IMR-90 (cell line): ENCODE measurements around the gene KLF1.

Experiments
- MAFK ChIP-seq: IDR thresholded peaks from 2 replicates; pipeline ENCODE4 v1.6.1; 2012; ENCODE audit warnings: low read depth, low read length, improper control_type of control experiment
- MAZ ChIP-seq: IDR thresholded peaks from 2 replicates; pipeline ENCODE4 v1.6.1; 2012; ENCODE audit warnings: low read depth, mild to moderate bottlenecking, low read length, improper control_type of control experiment, moderate library complexity, borderline replicate concordance
- MXI1 ChIP-seq: IDR thresholded peaks from 2 replicates; pipeline ENCODE4 v1.6.1; 2012; ENCODE audit warnings: low read depth, mild to moderate bottlenecking, low read length, moderate library complexity, borderline replicate concordance
- RAD21 ChIP-seq: IDR thresholded peaks from 2 replicates; pipeline ENCODE4 v1.6.1; 2012; ENCODE audit warnings: low read length, improper control_type of control experiment
- RFX5 ChIP-seq: IDR thresholded peaks from 2 replicates; pipeline ENCODE4 v1.8.0; 2012; ENCODE audit warnings: low read depth, mild to moderate bottlenecking, low read length, moderate library complexity
- TF ChIP-seq, protein P1 (sequence below): conservative IDR thresholded peaks from 2 replicates; pipeline ENCODE4 v1.5.1; 2012; ENCODE audit warnings: mild to moderate bottlenecking, low read depth, low read length, improper control_type of control experiment
- TF ChIP-seq, protein P2 (sequence below): fragments of 150-350 bp; IDR thresholded peaks from 2 replicates; pipeline ENCODE4 v1.6.1; 2017; ENCODE audit warnings: mild to moderate bottlenecking, antibody characterized with exemption, low read length, low read depth

GRCh38 chr19:12842511-12842910 is 44.5 kb downstream of the KLF1 start:
- no peak for TF ChIP-seq MAFK
- TF ChIP-seq, protein P1, sequence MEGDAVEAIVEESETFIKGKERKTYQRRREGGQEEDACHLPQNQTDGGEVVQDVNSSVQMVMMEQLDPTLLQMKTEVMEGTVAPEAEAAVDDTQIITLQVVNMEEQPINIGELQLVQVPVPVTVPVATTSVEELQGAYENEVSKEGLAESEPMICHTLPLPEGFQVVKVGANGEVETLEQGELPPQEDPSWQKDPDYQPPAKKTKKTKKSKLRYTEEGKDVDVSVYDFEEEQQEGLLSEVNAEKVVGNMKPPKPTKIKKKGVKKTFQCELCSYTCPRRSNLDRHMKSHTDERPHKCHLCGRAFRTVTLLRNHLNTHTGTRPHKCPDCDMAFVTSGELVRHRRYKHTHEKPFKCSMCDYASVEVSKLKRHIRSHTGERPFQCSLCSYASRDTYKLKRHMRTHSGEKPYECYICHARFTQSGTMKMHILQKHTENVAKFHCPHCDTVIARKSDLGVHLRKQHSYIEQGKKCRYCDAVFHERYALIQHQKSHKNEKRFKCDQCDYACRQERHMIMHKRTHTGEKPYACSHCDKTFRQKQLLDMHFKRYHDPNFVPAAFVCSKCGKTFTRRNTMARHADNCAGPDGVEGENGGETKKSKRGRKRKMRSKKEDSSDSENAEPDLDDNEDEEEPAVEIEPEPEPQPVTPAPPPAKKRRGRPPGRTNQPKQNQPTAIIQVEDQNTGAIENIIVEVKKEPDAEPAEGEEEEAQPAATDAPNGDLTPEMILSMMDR: no peak
- TF ChIP-seq MXI1: no peak
- no peak for TF ChIP-seq MAZ
- no peak for TF ChIP-seq RAD21
- TF ChIP-seq, protein P2, sequence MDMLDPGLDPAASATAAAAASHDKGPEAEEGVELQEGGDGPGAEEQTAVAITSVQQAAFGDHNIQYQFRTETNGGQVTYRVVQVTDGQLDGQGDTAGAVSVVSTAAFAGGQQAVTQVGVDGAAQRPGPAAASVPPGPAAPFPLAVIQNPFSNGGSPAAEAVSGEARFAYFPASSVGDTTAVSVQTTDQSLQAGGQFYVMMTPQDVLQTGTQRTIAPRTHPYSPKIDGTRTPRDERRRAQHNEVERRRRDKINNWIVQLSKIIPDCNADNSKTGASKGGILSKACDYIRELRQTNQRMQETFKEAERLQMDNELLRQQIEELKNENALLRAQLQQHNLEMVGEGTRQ: no peak
- TF ChIP-seq RFX5: no peak
